Keratinocyte (primary cell): ENCODE measurements around the gene GSAP. TPM values are rescaled to one million over a fixed set of nuclear protein-coding genes. Genes with fewer than 3 reads are reported as not detected.

Source experiments
- DNase-seq: peaks from one replicate; pipeline ENCODE4 v3.0.0-alpha.2; 2011; ENCODE audit warnings: low read depth, missing footprints, low spot score
- FAIRE-seq: peaks from 2 replicates; lab custom pipeline; 2011; peaks lifted over from hg19 to GRCh38; lab: Jason Lieb, UNC
- H2AFZ ChIP-seq: 2 replicates; pipeline ENCODE4 v1.6.0; 2012; ENCODE audit warnings: low read length, control low read depth, inconsistent platforms; ENCODE audit not compliant: control insufficient read depth
- H3K27ac ChIP-seq: 2 replicates; pipeline ENCODE4 v1.5.1; 2011; ENCODE audit warnings: low read length; ENCODE audit not compliant: control insufficient read depth, insufficient read depth
- H3K27me3 ChIP-seq: 3 replicates; pipeline ENCODE4 v1.6.0; 2011; ENCODE audit warnings: low read length; ENCODE audit not compliant: control insufficient read depth, insufficient read depth; ENCODE audit errors: extremely low read depth
- H3K36me3 ChIP-seq, 2 experiments: 2 replicates in 1 of 2; 3 replicates in 1 of 2; pipeline ENCODE4 v1.5.1; 2011; ENCODE audit warnings: low read length in 2 of 2, mild to moderate bottlenecking in 1 of 2; ENCODE audit not compliant: control insufficient read depth in 2 of 2, insufficient read depth in 2 of 2; ENCODE audit errors: extremely low read depth in 1 of 2
- H3K4me1 ChIP-seq: 3 replicates; pipeline ENCODE4 v1.5.1; 2011; ENCODE audit warnings: low read length; ENCODE audit not compliant: control insufficient read depth, insufficient read depth; ENCODE audit errors: extremely low read depth
- H3K4me2 ChIP-seq: 3 replicates; pipeline ENCODE4 v1.6.0; 2011; ENCODE audit warnings: low read depth, low read length; ENCODE audit not compliant: control insufficient read depth, insufficient read depth; ENCODE audit errors: extremely low read depth
- H3K4me3 ChIP-seq, 3 experiments: fragments of 200-600 bp in 1 of 3; sonication (generic) in 1 of 3; 2 replicates in 2 of 3; 3 replicates in 1 of 3; pipeline ENCODE4 v1.5.1; 2011 to 2016; ENCODE audit warnings: low read length in 3 of 3, mild to moderate bottlenecking in 3 of 3, control low read depth in 2 of 3, inconsistent platforms in 1 of 3, low read depth in 1 of 3, mixed read lengths in 1 of 3, mixed run types in 1 of 3, moderate library complexity in 1 of 3; ENCODE audit not compliant: control insufficient read depth in 2 of 3, insufficient read depth in 2 of 3; ENCODE audit errors: extremely low read depth in 1 of 3
- H3K79me2 ChIP-seq: 2 replicates; pipeline ENCODE4 v1.6.0; 2012; ENCODE audit warnings: low read length; ENCODE audit not compliant: control insufficient read depth, insufficient read depth
- H3K9ac ChIP-seq: 3 replicates; pipeline ENCODE4 v1.6.0; 2011; ENCODE audit warnings: low read length; ENCODE audit not compliant: control insufficient read depth, insufficient read depth; ENCODE audit errors: extremely low read depth
- H3K9me1 ChIP-seq: 3 replicates; pipeline ENCODE4 v1.6.0; 2011; ENCODE audit warnings: low read length; ENCODE audit not compliant: control insufficient read depth, insufficient read depth; ENCODE audit errors: extremely low read depth
- H3K9me3 ChIP-seq: 2 replicates; pipeline ENCODE4 v1.5.1; 2012; ENCODE audit warnings: low read depth, low read length; ENCODE audit not compliant: control insufficient read depth
- H4K20me1 ChIP-seq: 3 replicates; pipeline ENCODE4 v1.6.0; 2011; ENCODE audit warnings: low read length; ENCODE audit not compliant: control insufficient read depth, insufficient read depth; ENCODE audit errors: extremely low read depth
- CTCF ChIP-seq, 3 experiments: IDR thresholded peaks in 1 of 3; conservative IDR thresholded peaks in 1 of 3; optimal IDR thresholded peaks in 1 of 3; 2 replicates in 2 of 3; 3 replicates in 1 of 3; pipeline versions ENCODE3 to v1.5.1; 2011; ENCODE audit warnings: low read length in 3 of 3, mild to moderate bottlenecking in 3 of 3, moderate library complexity in 2 of 3, control low read depth in 1 of 3, inconsistent platforms in 1 of 3; ENCODE audit not compliant: insufficient read depth in 2 of 3; ENCODE audit errors: extremely low read depth in 1 of 3
- EZH2 ChIP-seq: IDR thresholded peaks from one replicate; pipeline ENCODE4 v1.6.1; 2012; ENCODE audit warnings: inconsistent platforms, mild to moderate bottlenecking, low read length, moderate library complexity
- dilution Hi-C: fragments of 300-500 bp; cut with MboI; formaldehyde crosslinking; loops from one replicate; pipeline ENCODE4 v1.7.0; 2020; ENCODE audit warnings: low sequenced_read_pairs; ENCODE audit not compliant: extremely low pct_ligation_motif_present
- polyA plus RNA-seq, 5 experiments: library from polyadenylated mRNA; depleted of rRNA in 3 of 5; stranded (reverse) in 3 of 5; stranded (forward) in 1 of 5; unstranded in 1 of 5; fragments of >200 nt; gene quantifications; 1 replicate in 1 of 5; 2 replicates in 3 of 5; 3 replicates in 1 of 5; pipeline versions ENCODE4 v1.2.1 to v1.2.3, GENCODE V29; 2011 to 2012; ENCODE audit warnings: missing spikeins in 2 of 5, low read depth in 1 of 5, low replicate concordance in 1 of 5

Gene GSAP
- polyA plus RNA-seq, 1 donor (not counting 4 experiments of a cell fraction or from before 2014, with no cell fraction given), result 5.4 TPM

GRCh38 chr7:77393261-77393660, 22.9 kb downstream of the GSAP start:
- H2AFZ ChIP-seq, result no peak overlapping the region
- FAIRE-seq (peak; percentile 98), DNase-seq (peak; percentile 98)
- H4K20me1 ChIP-seq, result no peaks in the 10 kb centered on the region
- peaks cover 0 to 3% of the 10 kb centered on the region in 2 experiments for H3K36me3 ChIP-seq
- H3K79me2 ChIP-seq, result no peaks in the 10 kb centered on the region
- H3K4me1 ChIP-seq, result peaks cover 22% of the 10 kb centered on the region
- H3K9ac ChIP-seq, result peak overlapping the region; percentile 56
- H3K4me3 ChIP-seq, result no peak overlapping the region
- no peaks in the 10 kb centered on the region for H3K27me3 ChIP-seq
- TF ChIP-seq CTCF (optimal IDR thresholded peaks at IDR 0.05 in 1 of 3, IDR thresholded peaks at IDR 0.05 in 1 of 3, conservative IDR thresholded peaks at IDR 0.05 in 1 of 3; ENCODE audit: extremely low read depth in 1 of 3, insufficient read depth in 2 of 3, low read length in 3 of 3), result no peak
- H3K4me2 ChIP-seq, result peak overlapping the region; percentile 56
- no peaks in the 10 kb centered on the region for H3K9me1 ChIP-seq
- H3K27ac ChIP-seq, result peak overlapping the region; percentile 95
- H3K9me3 ChIP-seq, result no peaks in the 10 kb centered on the region
- dilution Hi-C loops, result no loop called here

GRCh38 chr7:77391230-77391629, 24.9 kb downstream of the GSAP start:
- Histone ChIP-seq H3K9me3 (no peaks in the 10 kb centered on the region), H3K4me3 (no peak overlapping the region), H2AFZ (no peak overlapping the region), H3K9ac (no peak overlapping the region), H3K4me2 (no peak overlapping the region), H3K36me3 (peaks cover 0 to 3% of the 10 kb centered on the region in 2 experiments), H3K4me1 (peaks cover 22% of the 10 kb centered on the region), H3K27me3 (no peaks in the 10 kb centered on the region), H3K9me1 (no peaks in the 10 kb centered on the region), H3K79me2 (no peaks in the 10 kb centered on the region), H4K20me1 (no peaks in the 10 kb centered on the region), H3K27ac (no peak overlapping the region)
- no peak for FAIRE-seq
- TF ChIP-seq EZH2 (no peak), CTCF (optimal IDR thresholded peaks at IDR 0.05 in 1 of 3, IDR thresholded peaks at IDR 0.05 in 1 of 3, conservative IDR thresholded peaks at IDR 0.05 in 1 of 3; ENCODE audit: extremely low read depth in 1 of 3, insufficient read depth in 2 of 3, low read length in 3 of 3) (no peak)
- dilution Hi-C loops, result no loop called here
- DNase-seq, result no peak
